ENCODE results near the gene S100A1. TPM values are rescaled to one million over a fixed set of nuclear protein-coding genes. Genes with fewer than 3 reads are reported as not detected.

The S100A1 gene
- total RNA-seq, 1 experiment from 2014 or later = not detected

GRCh38 chr1:153608742-153609584 is 19.3 kb upstream of the S100A1 start:
- Mint-ChIP-seq H3K4me3 (peak overlapping the region; percentile 23 to 60; a peak in 3 of 5 replicates), H3K4me1 (peaks cover 38 to 49% of the 10 kb centered on the region in 2 experiments), H3K36me3 (ENCODE audit: insufficient read depth in 1 of 3, low read depth in 3 of 3) (peaks cover 0 to 6% (median 4%) of the 10 kb centered on the region in 3 experiments; a peak in 3 of 7 replicates), H3K27ac (peak overlapping the region in 2 of 3 experiments; percentile 38 to 96; a peak in 3 of 7 replicates), H3K27me3 (ENCODE audit: low read depth) (peaks cover 2% of the 10 kb centered on the region), H3K9me3 (no peaks in the 10 kb centered on the region)
- Histone ChIP-seq H3K9ac (ENCODE audit: extremely low read depth, insufficient read length, low read length) (no peak overlapping the region), H3K14ac (ENCODE audit: insufficient read depth, low read length) (peak overlapping the region; percentile 77), H3K79me2 (ENCODE audit: insufficient read depth, low read length) (no peaks in the 10 kb centered on the region), H3K9me3 (ENCODE audit: control insufficient read depth, low read depth, low read length) (no peaks in the 10 kb centered on the region), H3K27me3 (ENCODE audit: insufficient read depth, low read length) (no peaks in the 10 kb centered on the region), H2BK20ac (ENCODE audit: low read depth, low read length, poor library complexity, severe bottlenecking) (no peak overlapping the region), H2BK5ac (ENCODE audit: insufficient read length, low read length) (no peak overlapping the region), H3K27ac (ENCODE audit: insufficient read length, low read depth, low read length) (no peak overlapping the region), H3T11ph (ENCODE audit: low read length) (no peak overlapping the region), H3K4me2 (ENCODE audit: insufficient read depth, insufficient read length, low read length) (peak overlapping the region; percentile 6), H3K23ac (ENCODE audit: insufficient read length, low read depth, low read length) (no peak overlapping the region), H2BK120ac (ENCODE audit: low read depth, low read length, poor library complexity, severe bottlenecking) (no peak overlapping the region), H2AK5ac (ENCODE audit: insufficient read length, low read length) (no peak overlapping the region), H4K8ac (replicated peaks; ENCODE audit: insufficient read length, low read depth, low read length) (no peak overlapping the region), H3K4me1 (ENCODE audit: insufficient read depth, low read length) (peaks cover 9% of the 10 kb centered on the region; the same call in 1 of the 2 replicates), H4K5ac (ENCODE audit: insufficient read length, low read depth, low read length) (no peak overlapping the region), H2AFZ (ENCODE audit: low read length) (no peak overlapping the region), H3K18ac (ENCODE audit: insufficient read length, low read depth, low read length) (peak overlapping the region; percentile 41), H3K79me1 (ENCODE audit: insufficient read depth, low read depth, low read length, poor library complexity, severe bottlenecking) (no peaks in the 10 kb centered on the region), H3K56ac (ENCODE audit: insufficient read length, low read depth, low read length) (no peak overlapping the region), H2BK12ac (ENCODE audit: insufficient read length, low read depth, low read length) (no peak overlapping the region), H2BK15ac (ENCODE audit: low read depth, low read length) (no peak overlapping the region), H4K20me1 (ENCODE audit: control insufficient read depth, insufficient read depth, insufficient read length) (no peaks in the 10 kb centered on the region), H3K23me2 (ENCODE audit: insufficient read length, low read depth, low read length, poor library complexity, severe bottlenecking) (peaks cover 3% of the 10 kb centered on the region), H4K91ac (ENCODE audit: insufficient read length, low read depth, low read length) (no peak overlapping the region), H3K4ac (ENCODE audit: low read depth, low read length) (no peak overlapping the region)
- TF ChIP-seq CTCF (conservative IDR thresholded peaks at IDR 0.05) = no peak
- no CpG with 5 or more reads among the region's 19 CpGs for WGBS (ENCODE audit: extremely low coverage, insufficient read length, low lambda C conversion rate)
- DNase-seq = peak; percentile 91

All from H9 (cell line).